DLD1 (cell line): ENCODE measurements around the gene HMGN3.
"Not testable (repeated sequence)": the region's sequence is repeated elsewhere in the genome, so short reads cannot be mapped to it uniquely, and the experiment has no call there.

Experiments used
- in situ Hi-C: cut with HindIII; loops from 2 replicates; pipeline ENCODE4 v1.10.0; 2017; ENCODE audit warnings: low sequenced_read_pairs

Gene HMGN3

DNA sequence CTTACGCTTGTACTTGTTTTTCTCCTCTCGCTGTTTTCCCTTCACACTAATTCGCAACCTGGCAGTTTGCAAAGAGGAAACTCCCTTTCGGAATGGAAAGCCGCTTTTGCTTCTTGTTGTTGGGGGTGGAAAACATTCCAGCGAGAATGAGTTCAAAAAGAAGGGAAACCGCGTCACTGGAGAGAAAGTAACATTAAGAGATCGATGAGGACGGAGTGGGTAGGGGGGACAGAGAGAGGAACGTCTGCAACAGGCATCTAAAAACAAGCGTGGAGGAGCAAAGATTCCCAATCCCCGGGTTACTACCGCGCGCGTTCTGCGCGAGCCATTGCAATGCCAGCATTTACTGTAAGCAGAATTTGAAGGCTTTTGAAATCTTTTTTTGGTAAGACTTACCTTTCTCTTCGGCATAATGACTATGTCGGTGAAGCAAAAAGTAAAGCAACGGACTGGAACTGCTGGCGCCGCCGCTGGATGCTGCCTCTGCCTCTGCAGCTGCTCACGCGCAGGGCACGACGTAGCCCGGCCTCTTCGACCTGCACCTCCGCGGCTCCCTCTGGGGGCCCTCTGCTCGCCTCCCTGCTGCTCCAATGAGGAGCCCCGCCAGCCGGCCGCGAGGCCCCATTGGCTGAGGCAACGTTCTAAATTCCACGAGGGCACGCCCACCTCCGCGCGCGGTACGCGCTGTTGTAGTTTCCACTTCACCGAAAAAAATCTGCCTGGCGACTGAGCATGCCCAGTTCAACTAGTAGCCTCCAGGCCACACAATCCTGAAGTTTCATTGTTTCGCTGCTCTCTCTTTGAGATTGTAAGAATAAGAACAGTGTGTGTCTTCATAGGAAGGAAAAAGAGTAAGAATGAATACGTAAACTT lies at the start of gene HMGN3:
Gene HMGN3, minus strand, starts transcription at position 533 of the 873 bp plus-strand sequence.
- in situ Hi-C loops, result no loop called here

- in situ Hi-C loops, result no loop called here
Observed at GRCh38 chr6:79280756-79281155, 46.3 kb upstream of the HMGN3 start.

DNA sequence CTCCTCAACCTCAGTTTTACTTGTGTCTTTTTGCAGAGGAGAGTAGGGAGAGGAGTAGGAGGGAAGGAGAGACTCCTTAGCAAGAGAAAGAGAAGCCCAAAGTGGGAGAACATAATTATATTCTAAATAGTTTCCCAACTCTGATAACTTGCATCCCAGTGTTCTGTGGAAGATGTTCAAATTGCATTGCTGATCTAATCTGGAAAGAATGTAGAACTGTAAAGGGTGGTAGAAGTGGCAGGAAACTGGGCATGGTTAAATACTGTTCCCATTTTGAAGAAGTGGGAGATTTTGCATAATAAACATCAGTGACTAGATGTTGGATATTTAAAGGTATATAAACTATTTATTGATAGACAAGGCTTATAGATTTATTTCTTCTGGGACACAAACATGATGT lies 42.6 kb upstream of the HMGN3 start:
- in situ Hi-C loops, result no loop called here

- in situ Hi-C loops, result no loop called here
Observed at GRCh38 chr6:79269877-79270276, 35.4 kb upstream of the HMGN3 start.

GRCh38 chr6:79267128-79267527 lies 32.6 kb upstream of the HMGN3 start:
- in situ Hi-C loops, result no loop called here

- in situ Hi-C loops, result no loop called here
Observed at GRCh38 chr6:79266051-79266450, 31.6 kb upstream of the HMGN3 start.

GRCh38 chr6:79263359-79263758 lies 28.9 kb upstream of the HMGN3 start:
- in situ Hi-C loops, result no loop called here

DNA sequence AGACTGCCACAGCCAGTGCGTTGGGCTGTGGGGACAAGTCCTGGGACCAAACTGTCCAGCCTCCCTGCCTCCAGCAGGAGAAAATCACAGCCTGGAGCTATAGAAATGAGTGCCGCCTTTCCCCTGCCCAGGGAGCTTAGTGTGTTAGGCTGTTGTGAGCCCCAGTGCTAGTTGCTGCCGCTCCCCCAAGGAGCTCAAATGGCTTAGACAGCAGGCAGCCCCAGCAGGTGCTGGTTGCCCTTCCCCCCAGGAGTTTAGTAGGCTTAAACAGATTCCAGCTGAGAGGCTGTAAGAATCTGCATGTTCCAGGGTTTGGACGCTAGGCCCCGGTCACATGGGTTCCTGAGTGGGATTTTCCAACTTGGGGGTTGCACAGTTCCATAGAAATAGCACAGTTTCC lies 27.2 kb upstream of the HMGN3 start:
- in situ Hi-C loops, result no loop called here

- in situ Hi-C loops, result no loop called here
Observed at GRCh38 chr6:79260772-79261171, 26.3 kb upstream of the HMGN3 start.

GRCh38 chr6:79257381-79258205 lies 23.1 kb upstream of the HMGN3 start:
- in situ Hi-C loops, result no loop called here

DNA sequence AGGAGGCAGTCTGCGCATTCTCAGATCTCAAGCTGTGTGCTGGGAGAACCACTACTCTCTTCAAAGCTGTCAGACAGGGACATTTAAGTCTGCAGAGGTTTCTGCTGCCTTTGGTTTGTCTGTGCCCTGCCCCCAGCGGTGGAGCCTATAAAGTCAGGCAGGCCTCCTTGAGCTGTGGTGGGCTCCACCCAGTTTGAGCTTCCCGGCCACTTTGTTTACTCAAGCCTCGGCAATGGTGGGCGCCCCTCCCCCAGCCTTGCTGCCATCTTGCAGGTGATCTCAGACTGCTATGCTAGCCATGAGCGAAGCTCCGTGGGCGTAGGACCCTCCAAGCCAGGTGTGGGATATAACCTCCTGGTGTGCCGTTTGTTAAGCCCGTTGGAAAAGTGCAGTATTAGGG lies 22.3 kb upstream of the HMGN3 start:
- in situ Hi-C loops, result not testable (repeated sequence)

DNA sequence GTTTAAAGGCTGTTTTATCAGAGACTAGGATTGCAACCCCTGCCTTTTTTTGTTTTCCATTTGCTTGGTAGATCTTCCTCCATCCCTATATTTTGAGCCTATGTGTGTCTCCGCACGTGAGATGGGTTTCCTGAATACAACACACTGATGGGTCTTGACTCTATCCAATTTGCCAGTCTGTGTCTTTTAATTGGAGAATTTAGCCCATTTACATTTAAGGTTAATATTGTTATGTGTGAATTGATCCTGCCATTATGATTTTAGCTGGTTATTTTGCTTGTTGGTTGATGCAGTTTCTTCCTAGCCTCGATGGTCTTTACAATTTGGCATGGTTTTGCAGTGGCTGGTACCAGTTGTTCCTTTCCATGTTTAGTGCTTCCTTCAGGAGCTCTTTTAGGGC lies 20.6 kb upstream of the HMGN3 start:
- in situ Hi-C loops, result not testable (repeated sequence)

DNA sequence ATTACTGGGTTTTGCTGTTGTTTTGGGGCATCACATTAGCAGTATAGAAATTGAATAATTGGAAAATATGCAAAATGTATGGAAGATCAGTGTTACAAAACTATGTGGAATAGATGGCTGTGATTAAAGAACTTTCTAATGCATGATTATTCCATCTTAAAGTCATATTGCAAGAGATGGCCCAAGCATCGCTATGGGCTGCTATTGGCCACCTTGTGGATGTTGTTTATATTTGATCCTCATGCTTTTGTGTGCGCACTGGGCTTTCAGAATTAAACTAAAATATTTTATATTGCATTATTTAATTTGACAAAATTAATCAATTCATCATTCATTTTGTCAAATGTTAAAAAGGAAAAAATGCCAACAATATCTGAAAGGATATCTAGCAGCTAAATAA lies 16.1 kb upstream of the HMGN3 start:
- in situ Hi-C loops, result no loop called here

- in situ Hi-C loops, result no loop called here
Observed at GRCh38 chr6:79250107-79250514, 15.6 kb upstream of the HMGN3 start.

DNA sequence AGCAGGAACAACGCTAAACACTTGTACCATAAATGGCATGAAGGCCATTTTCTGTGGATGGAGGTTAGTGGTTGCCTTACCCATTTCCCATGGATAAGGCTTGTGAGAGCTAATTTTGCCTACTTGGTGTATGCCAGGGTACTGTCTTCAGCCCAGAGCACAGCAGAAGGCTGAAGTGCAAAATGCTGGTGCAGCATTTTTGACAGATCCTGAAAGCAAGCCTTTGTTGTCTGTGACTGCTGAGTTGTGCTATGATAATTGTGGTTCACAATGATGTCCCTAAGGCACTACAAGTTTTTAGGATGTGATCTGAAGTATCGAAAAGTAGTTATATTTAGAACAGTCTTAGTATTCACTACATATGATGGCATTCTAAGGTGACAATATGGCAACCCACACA lies 14.7 kb upstream of the HMGN3 start:
- in situ Hi-C loops, result no loop called here

DNA sequence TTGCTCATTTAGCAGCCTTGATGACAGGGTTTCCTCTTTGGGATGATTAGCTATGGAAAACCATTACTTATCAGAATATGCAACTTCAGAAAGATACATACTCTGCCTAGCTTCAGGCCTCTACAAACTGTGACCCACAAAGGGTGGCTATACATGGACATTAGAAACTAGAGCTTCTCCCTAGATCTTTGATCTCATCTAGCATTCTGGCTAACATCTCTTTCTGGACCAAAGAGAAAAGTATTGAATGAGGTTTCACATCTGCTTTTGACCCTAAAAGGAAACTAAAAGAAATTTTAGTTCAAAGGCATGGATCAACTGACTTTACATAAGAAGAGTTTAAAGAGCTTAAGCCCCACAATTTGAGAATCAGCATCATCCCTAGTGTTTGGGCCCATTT lies 12.4 kb upstream of the HMGN3 start:
- in situ Hi-C loops, result no loop called here

DNA sequence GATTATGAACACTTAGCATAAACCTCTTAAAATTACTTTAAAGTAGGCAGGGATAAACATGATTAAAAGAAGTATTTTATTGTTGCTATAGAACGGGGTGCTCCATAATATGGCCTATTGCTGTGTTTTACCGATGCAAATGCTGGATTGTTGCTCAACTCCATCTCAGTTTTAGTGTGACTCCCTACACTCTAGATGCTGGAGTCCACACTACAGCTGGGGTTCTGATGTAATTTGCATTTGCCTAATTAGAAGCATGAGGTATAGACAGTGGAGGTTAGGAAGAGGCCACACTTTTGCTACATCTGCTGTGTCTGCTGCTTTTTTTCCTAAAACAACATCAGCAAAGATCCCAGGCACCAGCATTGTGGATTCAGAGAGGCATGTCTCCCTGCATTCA lies 6.7 kb upstream of the HMGN3 start:
- in situ Hi-C loops, result no loop called here

DNA sequence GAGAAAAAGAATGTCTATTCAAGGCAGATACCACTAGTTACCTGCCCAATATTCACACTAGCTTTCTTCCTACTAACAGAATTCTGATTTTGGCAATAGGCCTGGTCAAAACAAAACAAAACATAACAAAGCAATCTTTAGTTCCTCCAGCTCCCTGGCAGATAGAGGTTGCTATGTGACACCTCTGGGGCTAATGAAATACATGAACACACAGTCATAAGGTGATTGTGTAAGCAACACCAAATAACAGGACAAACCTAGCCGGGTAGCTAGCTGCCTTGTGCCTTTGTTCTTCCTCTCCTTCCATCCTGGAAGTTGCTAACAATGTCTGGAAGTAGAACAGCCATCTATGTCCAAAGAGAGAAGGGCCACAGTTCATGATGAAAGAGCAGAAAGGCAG lies 6.0 kb upstream of the HMGN3 start:
- in situ Hi-C loops, result no loop called here

- in situ Hi-C loops, result no loop called here
Observed at GRCh38 chr6:79239536-79240168, 5.2 kb upstream of the HMGN3 start.

DNA sequence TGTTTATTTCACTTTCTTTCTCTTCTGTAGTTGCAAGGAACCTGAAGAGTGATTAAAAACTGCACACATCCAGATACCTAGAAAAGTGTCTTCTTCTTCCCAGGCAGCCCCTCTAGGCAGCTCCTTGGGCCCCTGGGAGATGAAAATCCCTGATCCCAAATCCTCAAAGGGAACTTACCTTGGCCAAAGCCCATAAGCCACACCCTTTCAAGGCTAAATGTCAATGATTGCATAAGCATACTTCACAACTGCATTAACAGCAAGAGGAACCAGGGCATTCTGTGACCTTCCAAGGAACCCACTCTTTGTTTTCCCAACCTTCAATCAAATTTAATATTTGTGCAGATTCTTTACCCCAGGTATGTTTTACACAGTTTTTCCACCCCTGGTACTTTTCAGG lies 4.4 kb upstream of the HMGN3 start:
- in situ Hi-C loops, result no loop called here

DNA sequence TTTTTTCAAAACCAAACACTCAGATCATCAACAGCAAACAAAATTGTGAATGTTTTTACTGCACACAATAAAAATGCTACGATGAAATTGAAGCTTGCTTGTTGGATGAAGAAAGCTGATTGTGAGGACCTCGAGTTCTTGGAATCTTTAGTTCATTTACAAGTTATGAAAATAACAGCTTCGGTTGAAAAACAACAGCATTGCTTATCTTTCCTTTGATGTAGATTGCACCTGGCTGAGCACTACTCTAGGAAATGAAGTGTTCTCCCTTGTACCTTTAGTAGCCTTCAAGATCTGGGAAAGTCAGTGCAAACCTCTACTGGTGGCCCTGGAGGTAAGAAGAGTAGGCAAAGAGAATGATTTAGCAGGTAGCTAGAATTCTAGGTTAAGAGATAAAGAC lies 2.2 kb upstream of the HMGN3 start:
- in situ Hi-C loops, result no loop called here
